ENCODE data around the gene ITPR1. TPM values are rescaled to one million over a fixed set of nuclear protein-coding genes. Genes with fewer than 3 reads are reported as not detected.
A peak's percentile ranks its signal among the peaks of the same experiment; 100 is the strongest.

The ITPR1 gene
- total RNA-seq, 1 experiment from 2014 or later: 7.5 TPM

GRCh38 chr3:4710191-4710590 is 217.0 kb downstream of the ITPR1 start:
- ChIA-PET CTCF (interaction anchor here (0.6 to 4.2 kb wide), 14 partner anchors 8 to 354 kb away, joined by 3 to 141 read pairs (median 18); no protein-coding TSS in a partner anchor), POLR2A (interaction anchor here (2.5 kb wide), 1 partner anchor 478 kb away, joined by 8 read pairs; the partner anchor contains the start of gene EDEM1)
- Mint-ChIP-seq H3K4me1 (ENCODE audit: insufficient read depth, unreplicated experiment) (peaks cover 22% of the 10 kb centered on the region), H3K27me3 (ENCODE audit: insufficient read depth, unreplicated experiment) (no peaks in the 10 kb centered on the region), H3K9me3 (ENCODE audit: unreplicated experiment) (no peaks in the 10 kb centered on the region), H3K36me3 (ENCODE audit: insufficient read depth, unreplicated experiment) (no peaks in the 10 kb centered on the region), H3K27ac (ENCODE audit: low read depth, unreplicated experiment) (no peak overlapping the region), H3K4me3 (ENCODE audit: unreplicated experiment) (no peak overlapping the region)
- no peak for TF ChIP-seq CTCF (IDR thresholded peaks at IDR 0.05; ENCODE audit: unreplicated experiment)
- intact Hi-C loops (cut with micrococcal nuclease): loop anchor here (5.0 kb wide), 1 partner anchor 477 kb away; the partner anchor contains the start of gene EDEM1
- DNase-seq (ENCODE audit: unreplicated experiment): no peak
- no TSS peak for BruUV-seq (replicated peaks)

- Mint-ChIP-seq H3K27me3 (ENCODE audit: insufficient read depth, unreplicated experiment) (no peaks in the 10 kb centered on the region), H3K27ac (ENCODE audit: low read depth, unreplicated experiment) (peak overlapping the region; percentile 46), H3K36me3 (ENCODE audit: insufficient read depth, unreplicated experiment) (no peaks in the 10 kb centered on the region), H3K9me3 (ENCODE audit: unreplicated experiment) (no peaks in the 10 kb centered on the region), H3K4me1 (ENCODE audit: insufficient read depth, unreplicated experiment) (peaks cover 22% of the 10 kb centered on the region), H3K4me3 (ENCODE audit: unreplicated experiment) (peak overlapping the region; percentile 42)
- DNase-seq (ENCODE audit: unreplicated experiment): no peak
- no peak for TF ChIP-seq CTCF (IDR thresholded peaks at IDR 0.05; ENCODE audit: unreplicated experiment)
- intact Hi-C loops (cut with micrococcal nuclease): loop anchor here (1.0 to 5.0 kb wide), 5 partner anchors 55 to 476 kb away; partner anchors contain the start of genes ARL8B and EDEM1
- BruUV-seq (replicated peaks): no TSS peak
- POLR2A ChIA-PET: interaction anchor here (0.6 to 4.2 kb wide), 27 partner anchors 9 to 1946 kb away, joined by 3 to 49 read pairs (median 4); partner anchors contain the start of genes BHLHE40 and EDEM1
- CTCF ChIA-PET: interaction anchor here (0.5 to 4.2 kb wide), 82 partner anchors 9 to 1824 kb away, joined by 3 to 141 read pairs (median 5); partner anchors contain the start of genes ARL8B and BHLHE40
These were observed 218.5 kb downstream of the ITPR1 start for GRCh38 chr3:4711680-4711992.

GRCh38 chr3:4712109-4712508 is 219.0 kb downstream of the ITPR1 start:
- TF ChIP-seq CTCF (IDR thresholded peaks at IDR 0.05; ENCODE audit: unreplicated experiment): no peak
- POLR2A ChIA-PET: interaction anchor here (0.6 to 4.2 kb wide), 29 partner anchors 9 to 1946 kb away, joined by 3 to 49 read pairs (median 4); partner anchors contain the start of genes BHLHE40 and EDEM1
- BruUV-seq (replicated peaks): no TSS peak
- DNase-seq (ENCODE audit: unreplicated experiment): peak; percentile 99
- H3K27me3 Mint-ChIP-seq (ENCODE audit: insufficient read depth, unreplicated experiment): no peaks in the 10 kb centered on the region
- H3K4me1 Mint-ChIP-seq (ENCODE audit: insufficient read depth, unreplicated experiment): peaks cover 22% of the 10 kb centered on the region
- H3K36me3 Mint-ChIP-seq (ENCODE audit: insufficient read depth, unreplicated experiment): no peaks in the 10 kb centered on the region
- CTCF ChIA-PET: interaction anchor here (0.5 to 4.2 kb wide), 74 partner anchors 8 to 1512 kb away, joined by 3 to 141 read pairs (median 6); partner anchors contain the start of genes ARL8B and BHLHE40
- H3K4me3 Mint-ChIP-seq (ENCODE audit: unreplicated experiment): peak overlapping the region; percentile 42
- intact Hi-C loops (cut with micrococcal nuclease): loop anchor here (1.0 to 5.0 kb wide), 2 partner anchors 266 to 475 kb away; partner anchors contain the start of gene EDEM1
- H3K27ac Mint-ChIP-seq (ENCODE audit: low read depth, unreplicated experiment): peak overlapping the region; percentile 46
- H3K9me3 Mint-ChIP-seq (ENCODE audit: unreplicated experiment): no peaks in the 10 kb centered on the region

GRCh38 chr3:4714045-4714444 is 220.9 kb downstream of the ITPR1 start:
- BruUV-seq (replicated peaks): no TSS peak

More at GRCh38 chr3:4714045-4714444, 220.9 kb downstream of the ITPR1 start:
- ChIA-PET POLR2A (interaction anchor here (0.7 to 4.2 kb wide), 3 partner anchors 267 to 340 kb away, joined by 3 to 49 read pairs (median 40); partner anchors contain the start of gene BHLHE40), CTCF (interaction anchor here (0.7 to 3.8 kb wide), 9 partner anchors 8 to 410 kb away, joined by 3 to 50 read pairs (median 3); partner anchors contain the start of gene BHLHE40)
- Mint-ChIP-seq H3K4me1 (ENCODE audit: insufficient read depth, unreplicated experiment) (peaks cover 22% of the 10 kb centered on the region), H3K27ac (ENCODE audit: low read depth, unreplicated experiment) (no peak overlapping the region), H3K27me3 (ENCODE audit: insufficient read depth, unreplicated experiment) (no peaks in the 10 kb centered on the region), H3K4me3 (ENCODE audit: unreplicated experiment) (no peak overlapping the region), H3K36me3 (ENCODE audit: insufficient read depth, unreplicated experiment) (no peaks in the 10 kb centered on the region), H3K9me3 (ENCODE audit: unreplicated experiment) (no peaks in the 10 kb centered on the region)
- DNase-seq (ENCODE audit: unreplicated experiment): no peak
- TF ChIP-seq CTCF (IDR thresholded peaks at IDR 0.05; ENCODE audit: unreplicated experiment): no peak
- intact Hi-C loops (cut with micrococcal nuclease): loop anchor here (5.0 kb wide), 1 partner anchor 473 kb away; the partner anchor contains the start of gene EDEM1
